Glutamatergic neuron (in vitro differentiated cells): ENCODE data around the gene RITA1. TPM values are rescaled to one million over a fixed set of nuclear protein-coding genes. Genes with fewer than 3 reads are reported as not detected.

Experiments
- DNase-seq: peaks from one replicate; pipeline ENCODE4 v3.0.0; 2022
- H3K27ac Mint-ChIP-seq: one replicate; pipeline ENCODE4 v1.8.0; 2020; ENCODE audit warnings: mild to moderate bottlenecking, mixed read lengths, inconsistent platforms; ENCODE audit not compliant: unreplicated experiment
- H3K27me3 Mint-ChIP-seq: one replicate; pipeline ENCODE4 v1.8.0; 2020; ENCODE audit warnings: mild to moderate bottlenecking, moderate library complexity, mixed read lengths, inconsistent platforms; ENCODE audit not compliant: unreplicated experiment
- H3K36me3 Mint-ChIP-seq: one replicate; pipeline ENCODE4 v1.8.0; 2020; ENCODE audit warnings: mild to moderate bottlenecking, mixed read lengths, inconsistent platforms; ENCODE audit not compliant: unreplicated experiment
- H3K4me1 Mint-ChIP-seq: one replicate; pipeline ENCODE4 v1.8.0; 2020; ENCODE audit warnings: mild to moderate bottlenecking, low read depth, mixed read lengths, inconsistent platforms; ENCODE audit not compliant: unreplicated experiment
- H3K4me3 Mint-ChIP-seq: one replicate; pipeline ENCODE4 v1.8.0; 2020; ENCODE audit warnings: mild to moderate bottlenecking, mixed read lengths, inconsistent platforms; ENCODE audit not compliant: unreplicated experiment
- H3K9me3 Mint-ChIP-seq: one replicate; pipeline ENCODE4 v1.8.0; 2020; ENCODE audit warnings: mild to moderate bottlenecking, moderate library complexity, mixed read lengths, inconsistent platforms; ENCODE audit not compliant: unreplicated experiment
- CTCF ChIP-seq: fragments of 200-600 bp; sonication (generic); IDR thresholded peaks from one replicate; pipeline ENCODE4 v1.5.0; 2021; ENCODE audit not compliant: partially characterized antibody, unreplicated experiment
- total RNA-seq: library from RNA; stranded (reverse); fragmentation: NEBNext Ultra II Directional; extraction: Animal tissue kit (Norgen Biotek cat#: 25700); gene quantifications from one replicate; pipeline ENCODE4 v1.2.1, GENCODE V29; 2021; ENCODE audit not compliant: unreplicated experiment

Gene RITA1
- total RNA-seq, 1 donor from 2014 or later, result 6.7 TPM

GRCh38 chr12:113221181-113221996 is 35.9 kb downstream of the RITA1 start, which contains the start of gene TPCN1:
TPCN1 (plus strand) TSS chr12:113221464; CDS start chr12:113226853, 5,389 bp downstream.
- Mint-ChIP-seq H3K27me3 (no peaks in the 10 kb centered on the region), H3K9me3 (peaks cover 3% of the 10 kb centered on the region), H3K36me3 (no peaks in the 10 kb centered on the region), H3K4me3 (peak within 1 kb of the TSS; percentile 90), H3K27ac (peak within 1 kb of the TSS; percentile 63), H3K4me1 (peaks cover 5% of the 10 kb centered on the region)
- DNase-seq, result peak; percentile 99
- TF ChIP-seq CTCF, result no peak

- peaks cover 3% of the 10 kb centered on the region for H3K9me3 Mint-ChIP-seq
- peak overlapping the region; percentile 62 for H3K27ac Mint-ChIP-seq
- H3K36me3 Mint-ChIP-seq, result no peaks in the 10 kb centered on the region
- peak overlapping the region; percentile 90 for H3K4me3 Mint-ChIP-seq
- no peak for TF ChIP-seq CTCF
- peaks cover 5% of the 10 kb centered on the region for H3K4me1 Mint-ChIP-seq
- no peaks in the 10 kb centered on the region for H3K27me3 Mint-ChIP-seq
- DNase-seq, result peak; percentile 24
These were observed 36.6 kb downstream of the RITA1 start for GRCh38 chr12:113221997-113222729.

GRCh38 chr12:113222730-113223531 is 37.4 kb downstream of the RITA1 start:
- no peaks in the 10 kb centered on the region for H3K36me3 Mint-ChIP-seq
- no peak overlapping the region for H3K27ac Mint-ChIP-seq
- no peak for TF ChIP-seq CTCF
- H3K4me3 Mint-ChIP-seq, result peak overlapping the region; percentile 30
- peaks cover 7% of the 10 kb centered on the region for H3K4me1 Mint-ChIP-seq
- DNase-seq, result no peak
- H3K27me3 Mint-ChIP-seq, result no peaks in the 10 kb centered on the region
- H3K9me3 Mint-ChIP-seq, result peaks cover 3% of the 10 kb centered on the region

GRCh38 chr12:113224955-113225354 is 39.4 kb downstream of the RITA1 start:
- TF ChIP-seq CTCF, result no peak
- H3K9me3 Mint-ChIP-seq, result peaks cover 3% of the 10 kb centered on the region
- H3K27ac Mint-ChIP-seq, result no peak overlapping the region
- H3K27me3 Mint-ChIP-seq, result no peaks in the 10 kb centered on the region
- peaks cover 2% of the 10 kb centered on the region for H3K36me3 Mint-ChIP-seq
- H3K4me1 Mint-ChIP-seq, result peaks cover 7% of the 10 kb centered on the region
- no peak overlapping the region for H3K4me3 Mint-ChIP-seq
- DNase-seq, result no peak
